ENCODE measurements around the gene SCARB1. TPM values are rescaled to one million over a fixed set of nuclear protein-coding genes. Genes with fewer than 3 reads are reported as not detected.

Gene SCARB1
- total RNA-seq, 1 donor: 9.4 TPM

DNA sequence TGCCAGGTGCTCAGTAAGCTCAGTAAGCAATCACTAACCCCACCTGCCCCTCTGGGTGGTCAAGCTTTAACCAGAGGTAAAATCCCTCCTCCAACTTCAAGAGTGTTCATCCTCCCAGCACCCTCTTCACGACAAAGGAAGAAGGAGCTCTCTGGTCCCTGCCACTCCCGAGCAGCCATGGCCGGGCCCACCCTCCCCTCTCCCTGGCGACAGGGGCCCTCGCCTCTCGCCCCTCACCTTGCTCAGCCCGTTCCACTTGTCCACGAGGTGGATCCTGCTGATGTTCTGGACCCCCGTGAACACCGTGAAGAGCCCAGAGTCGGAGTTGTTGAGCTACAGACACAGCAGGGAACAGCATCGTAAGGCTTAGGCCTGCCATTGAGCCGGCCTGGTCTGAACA is 52.0 kb downstream of the SCARB1 start:
- peak; percentile 77 for DNase-seq (ENCODE audit: insufficient read length, low spot score, missing footprints)
- TF ChIP-seq, protein P1, sequence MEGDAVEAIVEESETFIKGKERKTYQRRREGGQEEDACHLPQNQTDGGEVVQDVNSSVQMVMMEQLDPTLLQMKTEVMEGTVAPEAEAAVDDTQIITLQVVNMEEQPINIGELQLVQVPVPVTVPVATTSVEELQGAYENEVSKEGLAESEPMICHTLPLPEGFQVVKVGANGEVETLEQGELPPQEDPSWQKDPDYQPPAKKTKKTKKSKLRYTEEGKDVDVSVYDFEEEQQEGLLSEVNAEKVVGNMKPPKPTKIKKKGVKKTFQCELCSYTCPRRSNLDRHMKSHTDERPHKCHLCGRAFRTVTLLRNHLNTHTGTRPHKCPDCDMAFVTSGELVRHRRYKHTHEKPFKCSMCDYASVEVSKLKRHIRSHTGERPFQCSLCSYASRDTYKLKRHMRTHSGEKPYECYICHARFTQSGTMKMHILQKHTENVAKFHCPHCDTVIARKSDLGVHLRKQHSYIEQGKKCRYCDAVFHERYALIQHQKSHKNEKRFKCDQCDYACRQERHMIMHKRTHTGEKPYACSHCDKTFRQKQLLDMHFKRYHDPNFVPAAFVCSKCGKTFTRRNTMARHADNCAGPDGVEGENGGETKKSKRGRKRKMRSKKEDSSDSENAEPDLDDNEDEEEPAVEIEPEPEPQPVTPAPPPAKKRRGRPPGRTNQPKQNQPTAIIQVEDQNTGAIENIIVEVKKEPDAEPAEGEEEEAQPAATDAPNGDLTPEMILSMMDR (IDR thresholded peaks at IDR 0.05; ENCODE audit: extremely low read depth, low read depth, low read length): no peak
- peaks cover 9% of the 10 kb centered on the region for H3K4me1 ChIP-seq (ENCODE audit: insufficient read depth, low read length)
- H3K27ac ChIP-seq (ENCODE audit: low read depth, low read length): no peak overlapping the region
- H4K20me1 ChIP-seq (ENCODE audit: insufficient read depth, low read length): no peaks in the 10 kb centered on the region
- H3K79me2 ChIP-seq (ENCODE audit: insufficient read depth, low read length): no peaks in the 10 kb centered on the region
- no peak overlapping the region for H3K4me3 ChIP-seq (ENCODE audit: insufficient read depth, low read length)
- no peaks in the 10 kb centered on the region for H3K9me3 ChIP-seq (ENCODE audit: low read depth, low read length)
- H3K27me3 ChIP-seq (ENCODE audit: insufficient read depth, low read length): no peaks in the 10 kb centered on the region
- H3K4me2 ChIP-seq (ENCODE audit: insufficient read depth, low read length): no peak overlapping the region
- H2AFZ ChIP-seq (ENCODE audit: low read length): no peak overlapping the region
- peaks cover 11% of the 10 kb centered on the region for H3K36me3 ChIP-seq (ENCODE audit: insufficient read depth, low read length)

DNA sequence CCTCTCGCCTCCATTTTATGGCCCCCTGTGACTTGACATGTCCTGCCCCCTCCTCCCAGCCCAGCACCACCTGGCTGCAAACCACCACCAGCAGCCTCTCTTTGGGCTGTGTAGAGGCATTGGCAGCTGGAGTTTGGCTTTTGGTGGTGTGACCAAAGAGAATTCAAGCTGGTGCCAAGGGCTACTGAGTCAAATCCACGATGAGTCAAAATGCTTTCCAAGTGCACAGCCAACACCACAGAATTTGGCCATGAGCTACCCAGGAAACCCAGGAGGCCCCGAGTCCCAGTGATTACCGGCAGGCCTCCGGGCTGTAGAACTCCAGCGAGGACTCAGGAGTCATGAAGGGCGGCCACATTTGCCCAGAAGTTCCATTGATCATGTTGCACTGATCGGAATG is 53.8 kb downstream of the SCARB1 start:
- Histone ChIP-seq H3K27ac (ENCODE audit: low read depth, low read length) (no peak overlapping the region), H3K4me1 (ENCODE audit: insufficient read depth, low read length) (peaks cover 9% of the 10 kb centered on the region), H3K27me3 (ENCODE audit: insufficient read depth, low read length) (no peaks in the 10 kb centered on the region), H3K4me2 (ENCODE audit: insufficient read depth, low read length) (no peak overlapping the region), H4K20me1 (ENCODE audit: insufficient read depth, low read length) (no peaks in the 10 kb centered on the region), H3K9me3 (ENCODE audit: low read depth, low read length) (no peaks in the 10 kb centered on the region), H3K79me2 (ENCODE audit: insufficient read depth, low read length) (no peaks in the 10 kb centered on the region), H3K36me3 (ENCODE audit: insufficient read depth, low read length) (peaks cover 11% of the 10 kb centered on the region), H3K4me3 (ENCODE audit: insufficient read depth, low read length) (no peak overlapping the region), H2AFZ (ENCODE audit: low read length) (no peak overlapping the region)
- TF ChIP-seq, protein P1 (IDR thresholded peaks at IDR 0.05; ENCODE audit: extremely low read depth, low read depth, low read length): no peak
- peak; percentile 93 for DNase-seq (ENCODE audit: insufficient read length, low spot score, missing footprints)

DNA sequence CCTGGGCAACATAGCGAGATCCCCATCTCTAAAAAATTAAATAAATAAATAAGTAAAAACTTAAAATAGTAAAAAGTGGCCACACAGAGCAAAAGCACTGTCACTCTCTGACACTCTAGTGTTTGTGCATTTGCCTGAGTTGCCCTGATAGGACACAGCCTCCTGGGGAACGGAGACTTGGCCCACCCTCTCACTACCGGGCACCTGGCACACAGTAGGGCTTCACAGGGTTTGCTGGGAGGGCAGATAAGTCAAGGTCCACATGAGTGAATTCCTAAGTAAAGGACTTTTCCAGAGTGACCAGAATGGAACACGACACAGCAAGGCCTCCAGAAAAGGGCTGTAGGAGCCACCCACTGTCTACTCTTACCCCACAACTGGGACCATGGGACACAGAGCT is 54.3 kb downstream of the SCARB1 start:
- no peaks in the 10 kb centered on the region for H3K27me3 ChIP-seq (ENCODE audit: insufficient read depth, low read length)
- peaks cover 9% of the 10 kb centered on the region for H3K4me1 ChIP-seq (ENCODE audit: insufficient read depth, low read length)
- peak; percentile 49 for DNase-seq (ENCODE audit: insufficient read length, low spot score, missing footprints)
- H3K9me3 ChIP-seq (ENCODE audit: low read depth, low read length): no peaks in the 10 kb centered on the region
- no peak overlapping the region for H2AFZ ChIP-seq (ENCODE audit: low read length)
- no peak overlapping the region for H3K4me3 ChIP-seq (ENCODE audit: insufficient read depth, low read length)
- H3K36me3 ChIP-seq (ENCODE audit: insufficient read depth, low read length): peaks cover 11% of the 10 kb centered on the region
- H4K20me1 ChIP-seq (ENCODE audit: insufficient read depth, low read length): no peaks in the 10 kb centered on the region
- no peaks in the 10 kb centered on the region for H3K79me2 ChIP-seq (ENCODE audit: insufficient read depth, low read length)
- no peak overlapping the region for H3K4me2 ChIP-seq (ENCODE audit: insufficient read depth, low read length)
- no peak overlapping the region for H3K27ac ChIP-seq (ENCODE audit: low read depth, low read length)
- TF ChIP-seq, protein P1 (IDR thresholded peaks at IDR 0.05; ENCODE audit: extremely low read depth, low read depth, low read length): no peak

DNA sequence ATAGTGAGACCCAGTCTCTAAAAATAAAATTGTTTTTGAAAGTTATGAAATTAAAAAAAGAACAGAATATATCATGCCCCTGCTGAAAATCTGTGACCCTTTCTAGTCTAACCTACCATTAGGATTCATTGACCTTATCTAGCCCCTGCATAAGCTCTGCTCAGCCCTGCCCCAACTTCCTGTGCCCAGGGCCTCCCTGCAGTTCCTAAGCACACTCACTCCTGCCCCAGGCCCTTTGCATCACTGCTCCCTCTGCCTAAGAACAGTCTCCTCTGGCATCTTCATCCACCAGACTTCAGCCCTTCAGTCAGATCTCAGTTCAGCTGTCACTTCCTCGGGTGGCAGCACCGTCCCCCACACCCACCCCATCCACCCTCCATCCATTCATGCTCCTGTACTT is 55.4 kb downstream of the SCARB1 start:
- TF ChIP-seq, protein P1 (IDR thresholded peaks at IDR 0.05; ENCODE audit: extremely low read depth, low read depth, low read length): no peak
- DNase-seq (ENCODE audit: insufficient read length, low spot score, missing footprints): peak; percentile 49

More for the DNA sequence above, 55.4 kb downstream of the SCARB1 start:
- H3K9me3 ChIP-seq (ENCODE audit: low read depth, low read length): no peaks in the 10 kb centered on the region
- H3K4me2 ChIP-seq (ENCODE audit: insufficient read depth, low read length): no peak overlapping the region
- no peak overlapping the region for H3K4me3 ChIP-seq (ENCODE audit: insufficient read depth, low read length)
- H3K79me2 ChIP-seq (ENCODE audit: insufficient read depth, low read length): no peaks in the 10 kb centered on the region
- H3K36me3 ChIP-seq (ENCODE audit: insufficient read depth, low read length): peaks cover 6% of the 10 kb centered on the region
- H3K4me1 ChIP-seq (ENCODE audit: insufficient read depth, low read length): peaks cover 9% of the 10 kb centered on the region
- no peak overlapping the region for H2AFZ ChIP-seq (ENCODE audit: low read length)
- H3K27ac ChIP-seq (ENCODE audit: low read depth, low read length): no peak overlapping the region
- no peaks in the 10 kb centered on the region for H4K20me1 ChIP-seq (ENCODE audit: insufficient read depth, low read length)
- H3K27me3 ChIP-seq (ENCODE audit: insufficient read depth, low read length): no peaks in the 10 kb centered on the region

Measured in osteoblast (primary cell).